Neural progenitor cell (in vitro differentiated cells): ENCODE measurements around the gene GNG14. TPM values are rescaled to one million over a fixed set of nuclear protein-coding genes. Genes with fewer than 3 reads are reported as not detected.
"Not testable (repeated sequence)": the region's sequence is repeated elsewhere in the genome, so short reads cannot be mapped to it uniquely, and the experiment has no call there.

Source experiments
- DNase-seq: peaks from one replicate; pipeline ENCODE4 v3.0.0-alpha.2; 2016; ENCODE audit warnings: low spot score
- H2AFZ ChIP-seq: fragments of 200-600 bp; sonication (generic); replicated peaks from 2 replicates; pipeline ENCODE4 v1.6.1; 2016; ENCODE audit warnings: antibody characterized with exemption
- H3F3A ChIP-seq: fragments of 200-600 bp; sonication (generic); 2 replicates; pipeline ENCODE4 v1.6.1; 2016; ENCODE audit warnings: antibody characterized with exemption, low read depth
- H3K27ac ChIP-seq: fragments of 200-600 bp; sonication (generic); 2 replicates; pipeline ENCODE4 v1.5.1; 2016; ENCODE audit warnings: mild to moderate bottlenecking
- H3K27me3 ChIP-seq: fragments of 200-600 bp; sonication (generic); 2 replicates; pipeline ENCODE4 v1.6.1; 2016; ENCODE audit warnings: mild to moderate bottlenecking, moderate library complexity
- H3K36me3 ChIP-seq: fragments of 200-600 bp; sonication (generic); 2 replicates; pipeline ENCODE4 v1.5.1; 2016
- H3K4me1 ChIP-seq: fragments of 200-600 bp; sonication (generic); 2 replicates; pipeline ENCODE4 v1.6.1; 2016; ENCODE audit warnings: mixed run types
- H3K4me2 ChIP-seq: fragments of 200-600 bp; sonication (generic); 2 replicates; pipeline ENCODE4 v1.6.1; 2016
- H3K4me3 ChIP-seq: fragments of 200-600 bp; sonication (generic); 2 replicates; pipeline ENCODE4 v1.5.1; 2016
- H3K79me2 ChIP-seq: fragments of 200-600 bp; sonication (generic); 2 replicates; pipeline ENCODE4 v1.6.1; 2016; ENCODE audit warnings: low read depth
- H3K9ac ChIP-seq: fragments of 200-600 bp; sonication (generic); 2 replicates; pipeline ENCODE4 v1.6.1; 2016
- H3K9me3 ChIP-seq: fragments of 200-600 bp; sonication (generic); 2 replicates; pipeline ENCODE4 v1.5.1; 2016; ENCODE audit warnings: low read depth
- H4K20me1 ChIP-seq: fragments of 200-600 bp; sonication (generic); 2 replicates; pipeline ENCODE4 v1.6.1; 2016; ENCODE audit warnings: low read depth
- H3K27ac Mint-ChIP-seq: 3 replicates; pipeline ENCODE4 v1.8.0; 2021; ENCODE audit warnings: mixed read lengths
- H3K27me3 Mint-ChIP-seq: 2 replicates; pipeline ENCODE4 v1.8.0; 2022; ENCODE audit warnings: low read depth, mild to moderate bottlenecking, inconsistent platforms, moderate library complexity, mixed read lengths; ENCODE audit not compliant: insufficient read depth
- H3K36me3 Mint-ChIP-seq: 3 replicates; pipeline ENCODE4 v1.8.0; 2021; ENCODE audit warnings: mixed read lengths
- H3K4me1 Mint-ChIP-seq: 3 replicates; pipeline ENCODE4 v1.8.0; 2021; ENCODE audit warnings: mixed read lengths
- H3K4me3 Mint-ChIP-seq: 3 replicates; pipeline ENCODE4 v1.8.0; 2021; ENCODE audit warnings: mild to moderate bottlenecking, moderate library complexity, mixed read lengths
- H3K9me3 Mint-ChIP-seq: 3 replicates; pipeline ENCODE4 v1.8.0; 2020; ENCODE audit warnings: mixed read lengths
- CTCF ChIP-seq: fragments of 200-600 bp; sonication (generic); IDR thresholded peaks from 2 replicates; pipeline ENCODE4 v1.5.1; 2017; ENCODE audit warnings: antibody characterized with exemption, mild to moderate bottlenecking
- EZH2 ChIP-seq: fragments of 200-600 bp; sonication (generic); IDR thresholded peaks from 2 replicates; pipeline ENCODE4 v1.6.1; 2017; ENCODE audit warnings: antibody characterized with exemption, mild to moderate bottlenecking, moderate library complexity
- EZH2phosphoT487 ChIP-seq: fragments of 200-600 bp; sonication (generic); IDR thresholded peaks from 2 replicates; pipeline ENCODE4 v1.6.1; 2017; ENCODE audit warnings: antibody characterized with exemption
- total RNA-seq: library from RNA; depleted of rRNA; stranded (reverse); fragments of >200 nt; gene quantifications from 2 replicates; pipeline ENCODE4 v1.2.3, GENCODE V29; 2015; ENCODE audit warnings: low replicate concordance

The GNG14 gene
- total RNA-seq, 1 donor from 2014 or later, result not detected

GRCh38 chr19:12695514-12695913 is 7.7 kb downstream of the GNG14 start:
- Histone ChIP-seq H3K4me2 (peak overlapping the region; percentile 84), H3K9me3 (no peaks in the 10 kb centered on the region), H3K4me3 (peak overlapping the region; percentile 82), H4K20me1 (no peaks in the 10 kb centered on the region), H3K79me2 (no peaks in the 10 kb centered on the region), H3K36me3 (no peaks in the 10 kb centered on the region), H3K27ac (no peak overlapping the region), H2AFZ (no peak overlapping the region), H3K9ac (peak overlapping the region; percentile 64), H3F3A (peaks cover 32% of the 10 kb centered on the region), H3K27me3 (no peaks in the 10 kb centered on the region), H3K4me1 (peaks cover 7% of the 10 kb centered on the region)
- Mint-ChIP-seq H3K9me3 (no peaks in the 10 kb centered on the region), H3K27ac (no peak overlapping the region), H3K4me3 (peak overlapping the region; percentile 87), H3K27me3 (peaks cover 2% of the 10 kb centered on the region), H3K4me1 (peaks cover 7% of the 10 kb centered on the region), H3K36me3 (peaks cover 4% of the 10 kb centered on the region)
- DNase-seq, result no peak
- TF ChIP-seq EZH2phosphoT487, result no peak

DNA sequence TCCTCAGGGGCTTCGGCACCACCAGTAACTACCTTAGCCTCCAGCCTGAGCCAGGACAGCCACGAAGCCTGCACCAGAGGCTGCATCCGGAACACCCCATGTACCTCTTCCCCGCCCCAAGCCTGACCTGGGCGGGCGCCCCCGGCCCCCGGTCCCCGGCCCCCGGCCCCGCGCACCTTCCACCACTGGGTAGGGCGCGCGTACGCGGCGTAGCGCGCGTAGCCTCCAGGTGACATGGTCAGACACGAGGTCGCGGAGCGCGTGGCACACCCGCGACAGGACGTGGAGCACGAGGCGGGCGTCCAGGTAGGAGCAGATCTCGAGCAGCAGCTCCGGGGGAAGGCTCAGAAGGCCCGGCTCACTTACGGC is 8.2 kb downstream of the GNG14 start:
- H3K4me3 ChIP-seq, result peak overlapping the region; percentile 82
- Mint-ChIP-seq H3K4me1 (peaks cover 7% of the 10 kb centered on the region), H3K36me3 (peaks cover 4% of the 10 kb centered on the region), H3K27me3 (peaks cover 2% of the 10 kb centered on the region), H3K9me3 (no peaks in the 10 kb centered on the region), H3K27ac (no peak overlapping the region), H3K4me3 (peak overlapping the region; percentile 94)
- H3K9me3 ChIP-seq, result no peaks in the 10 kb centered on the region
- peak overlapping the region; percentile 84 for H3K4me2 ChIP-seq
- H3K9ac ChIP-seq, result peak overlapping the region; percentile 64
- H2AFZ ChIP-seq, result peak overlapping the region; percentile 58
- no peak for TF ChIP-seq CTCF
- no peak for TF ChIP-seq EZH2
- TF ChIP-seq EZH2phosphoT487, result no peak
- H3F3A ChIP-seq, result peaks cover 36% of the 10 kb centered on the region
- H3K4me1 ChIP-seq, result peaks cover 7% of the 10 kb centered on the region
- H3K79me2 ChIP-seq, result no peaks in the 10 kb centered on the region
- no peak overlapping the region for H3K27ac ChIP-seq
- DNase-seq, result no peak
- H3K27me3 ChIP-seq, result no peaks in the 10 kb centered on the region
- no peaks in the 10 kb centered on the region for H3K36me3 ChIP-seq
- no peaks in the 10 kb centered on the region for H4K20me1 ChIP-seq

DNA sequence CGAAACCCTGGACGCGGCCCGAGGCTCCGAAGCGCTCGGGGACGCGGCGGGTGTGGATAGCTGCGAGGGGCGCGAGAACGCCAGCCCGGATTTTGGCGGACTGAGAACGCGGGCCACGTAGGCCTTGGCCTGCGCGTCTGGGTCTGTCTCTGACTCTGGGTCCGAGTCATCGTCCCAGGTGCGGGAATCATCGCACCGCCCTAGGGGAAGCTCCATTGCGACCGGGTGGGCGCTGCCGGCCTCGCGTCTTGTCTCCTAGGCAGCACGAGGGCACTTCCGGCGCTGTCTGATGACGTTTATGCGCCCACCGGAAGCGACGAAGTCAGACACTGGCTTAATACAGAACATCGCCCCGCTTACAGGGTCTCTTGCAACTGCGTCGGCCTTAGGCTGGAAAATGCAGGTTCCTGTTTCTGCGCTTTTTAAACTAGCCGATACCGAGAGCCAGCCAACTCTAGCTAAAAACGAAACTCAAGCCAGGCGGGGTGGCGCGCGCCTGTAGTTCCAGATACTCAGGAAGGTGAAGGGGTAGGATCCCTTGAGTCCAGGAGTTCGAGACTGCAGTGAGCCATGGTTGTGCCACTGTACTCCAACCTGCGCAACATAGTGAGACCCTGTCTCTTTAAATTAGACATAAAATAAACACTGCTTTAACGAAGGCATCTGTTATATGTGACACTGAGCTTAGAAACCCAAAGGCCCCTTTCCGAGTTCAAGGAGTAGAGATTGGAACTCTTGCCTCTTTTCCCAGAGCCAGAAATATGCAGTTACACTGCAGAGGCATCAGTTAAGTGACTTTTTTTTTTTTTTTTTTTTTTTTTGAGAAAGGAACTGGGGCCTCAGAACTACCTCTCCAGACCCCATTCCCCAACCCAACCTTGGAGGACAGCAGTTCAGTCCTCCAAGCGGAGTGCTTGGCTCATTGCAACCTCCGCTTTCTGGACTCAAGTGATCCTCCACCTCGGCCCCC is 8.9 kb downstream of the GNG14 start, which contains the start of gene FBXW9:
FBXW9 (minus strand) TSS at position 266 of the 970 bp plus-strand sequence; CDS start at position 216, 50 bp downstream.
- peak within 1 kb of the TSS; percentile 94 for H3K4me3 Mint-ChIP-seq
- peaks cover 4% of the 10 kb centered on the region for H3K36me3 Mint-ChIP-seq
- H3K27ac Mint-ChIP-seq, result peak within 1 kb of the TSS; percentile 94
- Histone ChIP-seq H3K79me2 (no peaks in the 10 kb centered on the region), H3K36me3 (no peaks in the 10 kb centered on the region), H3K4me2 (peak within 1 kb of the TSS; percentile 84), H3K4me3 (peak within 1 kb of the TSS; percentile 82), H3K4me1 (peaks cover 7% of the 10 kb centered on the region), H4K20me1 (no peaks in the 10 kb centered on the region), H3K9me3 (no peaks in the 10 kb centered on the region), H3F3A (peaks cover 41% of the 10 kb centered on the region), H3K27me3 (no peaks in the 10 kb centered on the region), H3K27ac (peak within 1 kb of the TSS; percentile 83), H3K9ac (peak within 1 kb of the TSS; percentile 75), H2AFZ (peak within 1 kb of the TSS; percentile 84)
- TF ChIP-seq EZH2phosphoT487, result no peak
- no peak for TF ChIP-seq CTCF
- no peak for TF ChIP-seq EZH2
- H3K9me3 Mint-ChIP-seq, result no peaks in the 10 kb centered on the region
- DNase-seq, result peak; percentile 96
- H3K27me3 Mint-ChIP-seq, result peaks cover 2% of the 10 kb centered on the region
- peaks cover 7% of the 10 kb centered on the region for H3K4me1 Mint-ChIP-seq

DNA sequence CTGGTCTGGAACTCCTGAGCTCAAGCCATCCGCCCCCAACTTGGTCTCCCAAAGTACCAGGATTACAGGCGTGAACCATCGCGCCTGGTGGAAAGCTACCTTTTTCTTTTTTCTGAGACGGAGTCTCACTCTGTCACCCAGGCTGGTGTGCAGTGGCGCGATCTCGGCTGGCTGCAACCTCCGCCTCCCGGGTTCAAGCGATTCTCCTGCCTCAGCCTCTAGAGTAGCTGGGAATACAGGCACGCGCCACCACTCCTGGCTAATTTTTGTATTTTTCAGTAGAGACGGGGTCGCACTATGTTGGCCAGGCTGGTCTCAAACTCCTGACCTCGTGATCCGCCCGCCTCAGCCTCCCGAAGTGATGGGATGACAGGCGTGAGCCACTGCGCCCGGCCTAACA is 9.6 kb downstream of the GNG14 start:
- not testable (repeated sequence) for H3K27ac Mint-ChIP-seq, H3K4me1 ChIP-seq, DNase-seq, H3K9ac ChIP-seq, H3K27ac ChIP-seq, H3K27me3 ChIP-seq, H3K27me3 Mint-ChIP-seq, H3K79me2 ChIP-seq, H3K4me1 Mint-ChIP-seq, H3K36me3 Mint-ChIP-seq, H3K9me3 ChIP-seq, H4K20me1 ChIP-seq, H3K9me3 Mint-ChIP-seq, H2AFZ ChIP-seq, H3K36me3 ChIP-seq
- H3K4me3 Mint-ChIP-seq, result peak overlapping the region; percentile 94
- H3F3A ChIP-seq, result peaks cover 44% of the 10 kb centered on the region
- peak overlapping the region; percentile 82 for H3K4me3 ChIP-seq
- peak overlapping the region; percentile 84 for H3K4me2 ChIP-seq
